A549 (cell line): ENCODE data around the gene PIBF1. TPM values are rescaled to one million over a fixed set of nuclear protein-coding genes. Genes with fewer than 3 reads are reported as not detected.

Experiments used
- ATAC-seq, 2 experiments: fragments of 200-7000 bp in 1 of 2; fragments of >200 bp in 1 of 2; cut with Nextera tagmentation in 1 of 2; cut with Tn5 transposase in 1 of 2; 3 replicates each; pipeline versions ENCODE4 v1.8.0 to v1.9.1; 2018 to 2020; ENCODE audit warnings: mild to moderate bottlenecking in 1 of 2, moderate library complexity in 1 of 2
- CTCF ChIA-PET: fragments of 300-600 bp; sonication (Branson Sonifier 250); formaldehyde crosslinking; extraction: SDS; loops from one replicate; lab custom pipeline; 2021; ENCODE audit warnings: antibody characterized with exemption, inconsistent platforms; lab: Yijun Ruan, JAX
- POLR2A ChIA-PET: fragments of 350-600 bp; formaldehyde crosslinking; extraction: SDS; loops from one replicate; lab custom pipeline; 2021; ENCODE audit warnings: antibody characterized with exemption, inconsistent platforms; lab: Yijun Ruan, JAX
- DNase-seq, 2 experiments: peaks; one replicate each; pipeline versions ENCODE4 v3.0.0 to v3.0.0-alpha.2; 2011 to 2016; ENCODE audit warnings: low read depth in 1 of 2, low spot score in 1 of 2
- FAIRE-seq: peaks from 2 replicates; lab custom pipeline; 2011; peaks lifted over from hg19 to GRCh38; lab: Jason Lieb, UNC
- H3K27ac ChIP-seq, 2 experiments: fragments of >200 bp; sonication (Bioruptor Twin); formaldehyde crosslinking; 3 replicates each; pipeline ENCODE4 v1.5.1; 2016 to 2017
- H3K4me1 ChIP-seq: fragments of >200 bp; sonication (Bioruptor Twin); formaldehyde crosslinking; 3 replicates; pipeline ENCODE4 v1.6.1; 2016
- H3K4me2 ChIP-seq: fragments of >200 bp; sonication (Bioruptor Twin); formaldehyde crosslinking; 3 replicates; pipeline ENCODE4 v1.6.1; 2016
- H3K4me3 ChIP-seq: fragments of >200 bp; sonication (Bioruptor Twin); formaldehyde crosslinking; 3 replicates; pipeline ENCODE4 v1.5.1; 2016
- H3K9me3 ChIP-seq: fragments of >200 bp; sonication (Bioruptor Twin); formaldehyde crosslinking; 3 replicates; pipeline ENCODE4 v1.6.1; 2016
- CHD4 ChIP-seq: fragments of 200-600 bp; sonication (generic); IDR thresholded peaks from 2 replicates; pipeline ENCODE4 v1.6.1; 2016; ENCODE audit warnings: antibody characterized with exemption, mild to moderate bottlenecking, borderline replicate concordance
- ESRRA ChIP-seq: fragments of 150-350 bp; IDR thresholded peaks from 2 replicates; pipeline ENCODE4 v1.6.1; 2014; ENCODE audit warnings: mild to moderate bottlenecking, low read length, borderline replicate concordance
- FOSL2 ChIP-seq, 2 experiments: fragments of 450-650 bp in 1 of 2; fragments of >200 bp in 1 of 2; sonication (Bioruptor Twin) in 1 of 2; formaldehyde crosslinking; IDR thresholded peaks; 2 replicates each; pipeline versions ENCODE4 v1.5.0 to v1.6.1; 2016 to 2020; ENCODE audit warnings: mild to moderate bottlenecking in 1 of 2, moderate library complexity in 1 of 2
- FOXS1 ChIP-seq: fragments of 250-450 bp; sonication (Bioruptor Pico); IDR thresholded peaks from 2 replicates; pipeline ENCODE4 v1.5.0; 2020; ENCODE audit warnings: mild to moderate bottlenecking, moderate library complexity
- HDAC2 ChIP-seq: fragments of 200-600 bp; sonication (generic); IDR thresholded peaks from 2 replicates; pipeline ENCODE4 v1.6.1; 2016
- HOXA7 ChIP-seq: fragments of 250-450 bp; sonication (Bioruptor Pico); IDR thresholded peaks from 2 replicates; pipeline ENCODE4 v1.5.0; 2020; ENCODE audit warnings: mild to moderate bottlenecking, moderate library complexity
- HOXB5 ChIP-seq: fragments of 250-450 bp; sonication (Bioruptor Pico); IDR thresholded peaks from 2 replicates; pipeline ENCODE4 v1.5.0; 2020; ENCODE audit warnings: mild to moderate bottlenecking, moderate library complexity
- JUN ChIP-seq, 2 experiments: fragments of >200 bp; sonication (Bioruptor Twin); formaldehyde crosslinking; IDR thresholded peaks; 2 replicates in 1 of 2; 3 replicates in 1 of 2; pipeline ENCODE4 v1.6.1; 2016 to 2017
- MAZ ChIP-seq: fragments of 150-350 bp; IDR thresholded peaks from 2 replicates; pipeline ENCODE4 v1.6.1; 2014; ENCODE audit warnings: antibody characterized with exemption, low read depth, low read length, borderline replicate concordance
- MYC ChIP-seq: IDR thresholded peaks from 2 replicates; pipeline ENCODE4 v1.6.1; 2012; ENCODE audit warnings: mild to moderate bottlenecking, inconsistent platforms, low read length, improper control_type of control experiment, borderline replicate concordance
- NFE2L2 ChIP-seq: fragments of 150-350 bp; conservative IDR thresholded peaks from 2 replicates; pipeline ENCODE4 v1.6.1; 2014; ENCODE audit warnings: low read length
- NPAS2 ChIP-seq: fragments of 250-450 bp; sonication (Bioruptor Pico); IDR thresholded peaks from 2 replicates; pipeline ENCODE4 v1.8.0; 2022; ENCODE audit warnings: mild to moderate bottlenecking, moderate library complexity, borderline replicate concordance
- NR3C1 ChIP-seq: fragments of >200 bp; sonication (Bioruptor Twin); formaldehyde crosslinking; IDR thresholded peaks from 3 replicates; pipeline ENCODE4 v1.6.1; 2017
- POLR2AphosphoS2 ChIP-seq: conservative IDR thresholded peaks from 2 replicates; pipeline ENCODE4 v1.6.1; 2012; ENCODE audit warnings: low read length, improper control_type of control experiment, inconsistent platforms
- RAD21 ChIP-seq, 2 experiments: fragments of >200 bp in 1 of 2; sonication (Bioruptor Twin) in 1 of 2; formaldehyde crosslinking in 1 of 2; IDR thresholded peaks in 1 of 2; conservative IDR thresholded peaks in 1 of 2; 2 replicates in 1 of 2; 3 replicates in 1 of 2; pipeline ENCODE4 v1.6.1; 2012 to 2018; ENCODE audit warnings: inconsistent platforms in 1 of 2
- RARB ChIP-seq: fragments of 250-450 bp; sonication (Bioruptor Pico); IDR thresholded peaks from 2 replicates; pipeline ENCODE4 v1.8.0; 2021; ENCODE audit warnings: mild to moderate bottlenecking, moderate library complexity
- RCOR1 ChIP-seq: fragments of 150-350 bp; IDR thresholded peaks from 2 replicates; pipeline ENCODE4 v1.6.1; 2014; ENCODE audit warnings: antibody characterized with exemption, low read length, low read depth
- RNF2 ChIP-seq: fragments of 200-600 bp; sonication (generic); IDR thresholded peaks from 2 replicates; pipeline ENCODE4 v1.6.1; 2016; ENCODE audit warnings: low read depth, mild to moderate bottlenecking, antibody characterized with exemption, moderate library complexity, borderline replicate concordance
- SREBF2 ChIP-seq: fragments of 450-650 bp; IDR thresholded peaks from 2 replicates; pipeline ENCODE4 v1.6.1; 2014; ENCODE audit warnings: mild to moderate bottlenecking, moderate library complexity
- ZFP36 ChIP-seq: fragments of 450-650 bp; IDR thresholded peaks from 2 replicates; pipeline ENCODE4 v1.6.1; 2014; ENCODE audit warnings: borderline replicate concordance; ENCODE audit not compliant: partially characterized antibody
- WGBS: methylation state at CpG from one replicate; pipeline ENCODE4 v1.1.6; 2017; ENCODE audit errors: missing lambda C conversion rate; 5-methylcytosine and 5-hydroxymethylcytosine counted together
- polyA plus RNA-seq, 4 experiments: library from polyadenylated mRNA; depleted of rRNA in 3 of 4; stranded (reverse); fragments of >200 nt; fragmentation: RNase III in 1 of 4; extraction: RNeasy Plus Mini Kit Qiagen cat#74134 plus additional on column Dnase treatment in 1 of 4; gene quantifications; 2 replicates in 3 of 4; 3 replicates in 1 of 4; pipeline ENCODE4 v1.2.3, GENCODE V29; 2011 to 2017
- TF ChIP-seq, protein P1 (sequence below): fragments of >200 bp; sonication (Bioruptor Twin); formaldehyde crosslinking; IDR thresholded peaks from 3 replicates; pipeline ENCODE4 v1.6.1; 2016
- TF ChIP-seq, protein P2 (sequence below): IDR thresholded peaks from 2 replicates; pipeline ENCODE4 v1.6.1; 2012
- TF ChIP-seq, protein P3 (sequence below): fragments of >200 bp; sonication (Bioruptor Twin); formaldehyde crosslinking; IDR thresholded peaks from 3 replicates; pipeline ENCODE4 v1.5.1; 2016
- TF ChIP-seq, protein P4 (sequence below): fragments of 200-600 bp; sonication (generic); IDR thresholded peaks from 2 replicates; pipeline ENCODE4 v1.6.1; 2016; ENCODE audit warnings: antibody characterized with exemption, mild to moderate bottlenecking, moderate library complexity
- TF ChIP-seq, protein P5 (sequence below): fragments of 150-350 bp; IDR thresholded peaks from 2 replicates; pipeline ENCODE4 v1.6.1; 2014; ENCODE audit warnings: low read depth, mild to moderate bottlenecking, low read length

Gene PIBF1
- polyA plus RNA-seq, 2 of the 4 experiments (the other 2 are of a cell fraction) = 5.0 to 10.6 TPM

DNA sequence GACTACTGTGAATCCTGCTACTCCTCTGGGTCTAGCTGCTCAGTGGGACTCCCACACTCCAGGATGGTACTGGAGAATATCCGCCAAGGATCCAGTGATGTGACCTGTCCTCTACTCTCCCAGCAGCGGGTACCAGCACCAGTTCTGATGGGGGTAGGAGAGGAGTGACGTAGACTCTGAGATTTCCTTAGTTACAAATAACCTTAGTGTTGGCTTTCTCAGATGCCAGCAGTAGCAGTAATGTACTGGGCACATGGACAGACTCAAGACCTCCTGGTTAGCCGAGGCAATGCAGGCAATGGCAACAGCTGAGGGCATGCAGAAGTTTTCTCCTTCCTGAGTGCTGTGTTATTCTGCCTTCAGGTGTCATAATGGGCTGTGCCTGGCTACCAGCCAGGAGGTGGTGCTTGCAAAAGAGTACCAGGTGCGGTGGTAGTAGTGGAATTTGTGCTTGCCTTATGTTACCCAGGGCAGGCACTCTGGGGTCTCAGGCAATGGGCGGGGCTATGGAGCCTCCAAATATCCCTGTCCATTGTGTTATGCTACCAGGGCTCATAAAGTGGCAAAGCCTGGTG is 171.5 kb downstream of the PIBF1 start:
- ChIA-PET CTCF (no interaction called here), POLR2A (no interaction called here)
- Histone ChIP-seq H3K4me3 (no peak overlapping the region), H3K4me1 (no peaks in the 10 kb centered on the region), H3K4me2 (no peak overlapping the region), H3K27ac (no peak overlapping the region), H3K9me3 (no peaks in the 10 kb centered on the region)
- DNase-seq (no peak), ATAC-seq (no peak), FAIRE-seq (no peak)
- TF ChIP-seq POLR2AphosphoS2 (no peak), NFE2L2 (no peak), ZFP36 (no peak), HOXA7 (CRISPR knock-in tag) (no peak), SREBF2 (no peak), RAD21 (conservative IDR thresholded peaks at IDR 0.05 in 1 of 2, IDR thresholded peaks at IDR 0.05 in 1 of 2) (no peak), FOSL2 (IDR thresholded peaks at IDR 0.05) (no peak), FOSL2 (CRISPR knock-in tag; IDR thresholded peaks at IDR 0.05) (no peak), RARB (CRISPR knock-in tag) (no peak), CHD4 (no peak), MYC (no peak), NR3C1 (no peak)
- TF ChIP-seq, protein P1, sequence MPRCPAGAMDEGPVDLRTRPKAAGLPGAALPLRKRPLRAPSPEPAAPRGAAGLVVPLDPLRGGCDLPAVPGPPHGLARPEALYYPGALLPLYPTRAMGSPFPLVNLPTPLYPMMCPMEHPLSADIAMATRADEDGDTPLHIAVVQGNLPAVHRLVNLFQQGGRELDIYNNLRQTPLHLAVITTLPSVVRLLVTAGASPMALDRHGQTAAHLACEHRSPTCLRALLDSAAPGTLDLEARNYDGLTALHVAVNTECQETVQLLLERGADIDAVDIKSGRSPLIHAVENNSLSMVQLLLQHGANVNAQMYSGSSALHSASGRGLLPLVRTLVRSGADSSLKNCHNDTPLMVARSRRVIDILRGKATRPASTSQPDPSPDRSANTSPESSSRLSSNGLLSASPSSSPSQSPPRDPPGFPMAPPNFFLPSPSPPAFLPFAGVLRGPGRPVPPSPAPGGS = no peak
- TF ChIP-seq, protein P2, sequence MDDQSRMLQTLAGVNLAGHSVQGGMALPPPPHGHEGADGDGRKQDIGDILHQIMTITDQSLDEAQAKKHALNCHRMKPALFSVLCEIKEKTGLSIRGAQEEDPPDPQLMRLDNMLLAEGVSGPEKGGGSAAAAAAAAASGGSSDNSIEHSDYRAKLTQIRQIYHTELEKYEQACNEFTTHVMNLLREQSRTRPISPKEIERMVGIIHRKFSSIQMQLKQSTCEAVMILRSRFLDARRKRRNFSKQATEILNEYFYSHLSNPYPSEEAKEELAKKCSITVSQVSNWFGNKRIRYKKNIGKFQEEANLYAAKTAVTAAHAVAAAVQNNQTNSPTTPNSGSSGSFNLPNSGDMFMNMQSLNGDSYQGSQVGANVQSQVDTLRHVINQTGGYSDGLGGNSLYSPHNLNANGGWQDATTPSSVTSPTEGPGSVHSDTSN = no peak
- TF ChIP-seq, protein P3, sequence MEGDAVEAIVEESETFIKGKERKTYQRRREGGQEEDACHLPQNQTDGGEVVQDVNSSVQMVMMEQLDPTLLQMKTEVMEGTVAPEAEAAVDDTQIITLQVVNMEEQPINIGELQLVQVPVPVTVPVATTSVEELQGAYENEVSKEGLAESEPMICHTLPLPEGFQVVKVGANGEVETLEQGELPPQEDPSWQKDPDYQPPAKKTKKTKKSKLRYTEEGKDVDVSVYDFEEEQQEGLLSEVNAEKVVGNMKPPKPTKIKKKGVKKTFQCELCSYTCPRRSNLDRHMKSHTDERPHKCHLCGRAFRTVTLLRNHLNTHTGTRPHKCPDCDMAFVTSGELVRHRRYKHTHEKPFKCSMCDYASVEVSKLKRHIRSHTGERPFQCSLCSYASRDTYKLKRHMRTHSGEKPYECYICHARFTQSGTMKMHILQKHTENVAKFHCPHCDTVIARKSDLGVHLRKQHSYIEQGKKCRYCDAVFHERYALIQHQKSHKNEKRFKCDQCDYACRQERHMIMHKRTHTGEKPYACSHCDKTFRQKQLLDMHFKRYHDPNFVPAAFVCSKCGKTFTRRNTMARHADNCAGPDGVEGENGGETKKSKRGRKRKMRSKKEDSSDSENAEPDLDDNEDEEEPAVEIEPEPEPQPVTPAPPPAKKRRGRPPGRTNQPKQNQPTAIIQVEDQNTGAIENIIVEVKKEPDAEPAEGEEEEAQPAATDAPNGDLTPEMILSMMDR = no peak
- TF ChIP-seq, protein P4, sequence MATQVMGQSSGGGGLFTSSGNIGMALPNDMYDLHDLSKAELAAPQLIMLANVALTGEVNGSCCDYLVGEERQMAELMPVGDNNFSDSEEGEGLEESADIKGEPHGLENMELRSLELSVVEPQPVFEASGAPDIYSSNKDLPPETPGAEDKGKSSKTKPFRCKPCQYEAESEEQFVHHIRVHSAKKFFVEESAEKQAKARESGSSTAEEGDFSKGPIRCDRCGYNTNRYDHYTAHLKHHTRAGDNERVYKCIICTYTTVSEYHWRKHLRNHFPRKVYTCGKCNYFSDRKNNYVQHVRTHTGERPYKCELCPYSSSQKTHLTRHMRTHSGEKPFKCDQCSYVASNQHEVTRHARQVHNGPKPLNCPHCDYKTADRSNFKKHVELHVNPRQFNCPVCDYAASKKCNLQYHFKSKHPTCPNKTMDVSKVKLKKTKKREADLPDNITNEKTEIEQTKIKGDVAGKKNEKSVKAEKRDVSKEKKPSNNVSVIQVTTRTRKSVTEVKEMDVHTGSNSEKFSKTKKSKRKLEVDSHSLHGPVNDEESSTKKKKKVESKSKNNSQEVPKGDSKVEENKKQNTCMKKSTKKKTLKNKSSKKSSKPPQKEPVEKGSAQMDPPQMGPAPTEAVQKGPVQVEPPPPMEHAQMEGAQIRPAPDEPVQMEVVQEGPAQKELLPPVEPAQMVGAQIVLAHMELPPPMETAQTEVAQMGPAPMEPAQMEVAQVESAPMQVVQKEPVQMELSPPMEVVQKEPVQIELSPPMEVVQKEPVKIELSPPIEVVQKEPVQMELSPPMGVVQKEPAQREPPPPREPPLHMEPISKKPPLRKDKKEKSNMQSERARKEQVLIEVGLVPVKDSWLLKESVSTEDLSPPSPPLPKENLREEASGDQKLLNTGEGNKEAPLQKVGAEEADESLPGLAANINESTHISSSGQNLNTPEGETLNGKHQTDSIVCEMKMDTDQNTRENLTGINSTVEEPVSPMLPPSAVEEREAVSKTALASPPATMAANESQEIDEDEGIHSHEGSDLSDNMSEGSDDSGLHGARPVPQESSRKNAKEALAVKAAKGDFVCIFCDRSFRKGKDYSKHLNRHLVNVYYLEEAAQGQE = no peak
- TF ChIP-seq, protein P5, sequence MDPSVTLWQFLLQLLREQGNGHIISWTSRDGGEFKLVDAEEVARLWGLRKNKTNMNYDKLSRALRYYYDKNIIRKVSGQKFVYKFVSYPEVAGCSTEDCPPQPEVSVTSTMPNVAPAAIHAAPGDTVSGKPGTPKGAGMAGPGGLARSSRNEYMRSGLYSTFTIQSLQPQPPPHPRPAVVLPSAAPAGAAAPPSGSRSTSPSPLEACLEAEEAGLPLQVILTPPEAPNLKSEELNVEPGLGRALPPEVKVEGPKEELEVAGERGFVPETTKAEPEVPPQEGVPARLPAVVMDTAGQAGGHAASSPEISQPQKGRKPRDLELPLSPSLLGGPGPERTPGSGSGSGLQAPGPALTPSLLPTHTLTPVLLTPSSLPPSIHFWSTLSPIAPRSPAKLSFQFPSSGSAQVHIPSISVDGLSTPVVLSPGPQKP = no peak
- WGBS = 95% methylated on average over 6 of the region's 6 CpGs

DNA sequence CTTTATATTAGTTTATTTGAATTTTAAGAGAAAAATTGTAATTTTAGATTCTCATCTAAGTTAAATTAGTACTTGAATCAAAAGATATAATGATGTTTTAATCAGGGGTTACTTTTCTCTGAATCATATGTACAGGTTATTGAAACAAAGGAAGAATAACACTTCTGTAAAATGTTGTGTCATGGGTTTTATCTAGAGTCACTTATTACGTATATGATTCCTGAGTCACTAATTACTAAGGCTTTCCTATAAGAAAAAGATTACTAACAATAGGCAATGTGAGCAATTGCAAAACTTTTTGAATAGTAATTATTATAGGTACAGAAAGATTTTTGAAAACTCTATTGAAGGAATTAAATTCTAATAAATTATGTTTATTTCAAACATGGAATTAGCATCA is 177.7 kb downstream of the PIBF1 start:
- no peak overlapping the region for H3K4me2 ChIP-seq
- CTCF ChIA-PET = no interaction called here
- no peaks in the 10 kb centered on the region for H3K9me3 ChIP-seq
- FAIRE-seq (no peak), ATAC-seq (no peak), DNase-seq (no peak)
- H3K27ac ChIP-seq = no peak overlapping the region
- POLR2A ChIA-PET = no interaction called here
- no peak overlapping the region for H3K4me3 ChIP-seq
- 97% methylated on average over 1 of the region's 1 CpG for WGBS
- no peaks in the 10 kb centered on the region for H3K4me1 ChIP-seq
- TF ChIP-seq MAZ (no peak), RNF2 (no peak), ZFP36 (no peak), FOXS1 (CRISPR knock-in tag) (no peak), NPAS2 (no peak), HOXB5 (no peak), ESRRA (no peak), POLR2AphosphoS2 (no peak), JUN (IDR thresholded peaks at IDR 0.05) (no peak), RCOR1 (no peak), HDAC2 (no peak), RAD21 (conservative IDR thresholded peaks at IDR 0.05 in 1 of 2, IDR thresholded peaks at IDR 0.05 in 1 of 2) (no peak)
- TF ChIP-seq, protein P3 = no peak
